Measurements from ENCODE around the gene ARL15.

- TF ChIP-seq, protein P1, sequence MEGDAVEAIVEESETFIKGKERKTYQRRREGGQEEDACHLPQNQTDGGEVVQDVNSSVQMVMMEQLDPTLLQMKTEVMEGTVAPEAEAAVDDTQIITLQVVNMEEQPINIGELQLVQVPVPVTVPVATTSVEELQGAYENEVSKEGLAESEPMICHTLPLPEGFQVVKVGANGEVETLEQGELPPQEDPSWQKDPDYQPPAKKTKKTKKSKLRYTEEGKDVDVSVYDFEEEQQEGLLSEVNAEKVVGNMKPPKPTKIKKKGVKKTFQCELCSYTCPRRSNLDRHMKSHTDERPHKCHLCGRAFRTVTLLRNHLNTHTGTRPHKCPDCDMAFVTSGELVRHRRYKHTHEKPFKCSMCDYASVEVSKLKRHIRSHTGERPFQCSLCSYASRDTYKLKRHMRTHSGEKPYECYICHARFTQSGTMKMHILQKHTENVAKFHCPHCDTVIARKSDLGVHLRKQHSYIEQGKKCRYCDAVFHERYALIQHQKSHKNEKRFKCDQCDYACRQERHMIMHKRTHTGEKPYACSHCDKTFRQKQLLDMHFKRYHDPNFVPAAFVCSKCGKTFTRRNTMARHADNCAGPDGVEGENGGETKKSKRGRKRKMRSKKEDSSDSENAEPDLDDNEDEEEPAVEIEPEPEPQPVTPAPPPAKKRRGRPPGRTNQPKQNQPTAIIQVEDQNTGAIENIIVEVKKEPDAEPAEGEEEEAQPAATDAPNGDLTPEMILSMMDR (IDR thresholded peaks at IDR 0.05) = no peak
- TF ChIP-seq POLR2A (IDR thresholded peaks at IDR 0.05) = no peak
These were observed 102.8 kb downstream of the ARL15 start for GRCh38 chr5:54207566-54207965.
